HEK293 (cell line): Measurements from ENCODE around the gene SATL1.

Experiments used
- CTCF ChIP-seq: fragments of 450-650 bp; formaldehyde crosslinking; IDR thresholded peaks from 2 replicates; pipeline ENCODE4 v1.5.1; 2016; ENCODE audit warnings: missing biosample characterization, missing genetic modification characterization
- REPIN1 ChIP-seq: fragments of 450-650 bp; formaldehyde crosslinking; IDR thresholded peaks from 2 replicates; pipeline ENCODE4 v1.5.1; 2017; ENCODE audit warnings: missing biosample characterization, missing genetic modification characterization, low read depth
- ZBTB17 ChIP-seq: fragments of 450-650 bp; formaldehyde crosslinking; IDR thresholded peaks from 2 replicates; pipeline ENCODE4 v1.5.1; 2016; ENCODE audit warnings: missing biosample characterization, missing genetic modification characterization
- ZBTB7A ChIP-seq: fragments of 450-650 bp; formaldehyde crosslinking; IDR thresholded peaks from 2 replicates; pipeline ENCODE4 v1.5.1; 2016; ENCODE audit warnings: low read depth, missing biosample characterization, missing genetic modification characterization
- ZNF148 ChIP-seq: fragments of 450-650 bp; formaldehyde crosslinking; IDR thresholded peaks from 2 replicates; pipeline ENCODE4 v1.5.0; 2017; ENCODE audit warnings: missing biosample characterization, missing genetic modification characterization, borderline replicate concordance
- ZNF19 ChIP-seq: fragments of 450-650 bp; formaldehyde crosslinking; IDR thresholded peaks from 2 replicates; pipeline ENCODE4; 2016; ENCODE audit warnings: missing biosample characterization, missing genetic modification characterization, low read depth
- ZNF239 ChIP-seq: fragments of 450-650 bp; formaldehyde crosslinking; IDR thresholded peaks from 2 replicates; pipeline ENCODE4 v1.5.1; 2016; ENCODE audit warnings: missing biosample characterization, missing genetic modification characterization
- ZNF596 ChIP-seq: fragments of 450-650 bp; IDR thresholded peaks from 2 replicates; pipeline ENCODE4 v1.5.0; 2018; ENCODE audit warnings: missing biosample characterization, mild to moderate bottlenecking, missing genetic modification characterization, moderate library complexity
- ZXDB ChIP-seq: fragments of 450-650 bp; formaldehyde crosslinking; IDR thresholded peaks from 2 replicates; pipeline ENCODE4 v1.5.1; 2016; ENCODE audit warnings: missing biosample characterization, missing genetic modification characterization
- TF ChIP-seq, protein P1 (sequence below): fragments of 450-650 bp; formaldehyde crosslinking; IDR thresholded peaks from 2 replicates; pipeline ENCODE4 v1.5.1; 2016; ENCODE audit warnings: missing biosample characterization, missing genetic modification characterization
- TF ChIP-seq, protein P2 (sequence below): fragments of 450-650 bp; formaldehyde crosslinking; IDR thresholded peaks from 2 replicates; pipeline ENCODE4 v1.5.1; 2016; ENCODE audit warnings: missing biosample characterization, missing genetic modification characterization

DNA sequence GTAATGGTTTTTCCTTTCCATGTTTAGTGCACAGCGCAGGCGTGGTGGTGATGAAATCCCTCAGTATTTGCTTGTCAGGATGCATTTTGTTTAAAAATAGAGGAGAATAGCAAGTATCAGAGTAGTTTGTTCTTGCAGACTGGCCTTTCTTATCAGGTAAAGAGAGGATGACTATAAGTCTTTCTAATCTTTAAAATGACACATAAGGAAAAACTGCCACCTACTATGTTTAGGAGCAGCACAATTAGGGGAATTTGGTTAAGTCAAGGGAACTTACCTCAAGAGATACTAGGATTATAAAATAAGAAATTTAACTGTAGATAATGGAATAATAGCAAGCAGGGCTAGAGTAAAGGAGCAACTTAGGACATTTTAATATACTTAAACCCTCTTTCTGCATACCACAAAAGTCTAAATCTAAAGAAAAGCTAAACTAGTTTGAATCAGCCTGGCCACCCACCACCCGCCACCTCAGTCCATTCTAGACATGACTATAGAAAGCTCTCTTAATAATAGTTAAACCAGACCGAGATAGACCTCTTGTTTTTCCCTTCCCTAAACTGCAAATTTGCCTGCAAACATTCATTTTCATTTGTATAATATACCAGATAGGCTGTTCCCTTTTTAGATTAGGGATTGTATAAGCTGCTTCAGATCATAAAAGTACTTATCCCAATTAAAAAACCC lies 177.9 kb downstream of the SATL1 start:
- TF ChIP-seq ZBTB17 (tag by site-specific recombination) (no peak), ZNF596 (no peak), ZBTB7A (tag by site-specific recombination) (no peak), ZNF19 (tag by site-specific recombination) (no peak), REPIN1 (no peak), CTCF (tag by site-specific recombination) (no peak), ZNF148 (tag by site-specific recombination) (no peak), ZXDB (tag by site-specific recombination) (no peak), ZNF239 (tag by site-specific recombination) (no peak)
- TF ChIP-seq, protein P1, sequence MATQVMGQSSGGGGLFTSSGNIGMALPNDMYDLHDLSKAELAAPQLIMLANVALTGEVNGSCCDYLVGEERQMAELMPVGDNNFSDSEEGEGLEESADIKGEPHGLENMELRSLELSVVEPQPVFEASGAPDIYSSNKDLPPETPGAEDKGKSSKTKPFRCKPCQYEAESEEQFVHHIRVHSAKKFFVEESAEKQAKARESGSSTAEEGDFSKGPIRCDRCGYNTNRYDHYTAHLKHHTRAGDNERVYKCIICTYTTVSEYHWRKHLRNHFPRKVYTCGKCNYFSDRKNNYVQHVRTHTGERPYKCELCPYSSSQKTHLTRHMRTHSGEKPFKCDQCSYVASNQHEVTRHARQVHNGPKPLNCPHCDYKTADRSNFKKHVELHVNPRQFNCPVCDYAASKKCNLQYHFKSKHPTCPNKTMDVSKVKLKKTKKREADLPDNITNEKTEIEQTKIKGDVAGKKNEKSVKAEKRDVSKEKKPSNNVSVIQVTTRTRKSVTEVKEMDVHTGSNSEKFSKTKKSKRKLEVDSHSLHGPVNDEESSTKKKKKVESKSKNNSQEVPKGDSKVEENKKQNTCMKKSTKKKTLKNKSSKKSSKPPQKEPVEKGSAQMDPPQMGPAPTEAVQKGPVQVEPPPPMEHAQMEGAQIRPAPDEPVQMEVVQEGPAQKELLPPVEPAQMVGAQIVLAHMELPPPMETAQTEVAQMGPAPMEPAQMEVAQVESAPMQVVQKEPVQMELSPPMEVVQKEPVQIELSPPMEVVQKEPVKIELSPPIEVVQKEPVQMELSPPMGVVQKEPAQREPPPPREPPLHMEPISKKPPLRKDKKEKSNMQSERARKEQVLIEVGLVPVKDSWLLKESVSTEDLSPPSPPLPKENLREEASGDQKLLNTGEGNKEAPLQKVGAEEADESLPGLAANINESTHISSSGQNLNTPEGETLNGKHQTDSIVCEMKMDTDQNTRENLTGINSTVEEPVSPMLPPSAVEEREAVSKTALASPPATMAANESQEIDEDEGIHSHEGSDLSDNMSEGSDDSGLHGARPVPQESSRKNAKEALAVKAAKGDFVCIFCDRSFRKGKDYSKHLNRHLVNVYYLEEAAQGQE (tag by site-specific recombination) = no peak
- TF ChIP-seq, protein P2, sequence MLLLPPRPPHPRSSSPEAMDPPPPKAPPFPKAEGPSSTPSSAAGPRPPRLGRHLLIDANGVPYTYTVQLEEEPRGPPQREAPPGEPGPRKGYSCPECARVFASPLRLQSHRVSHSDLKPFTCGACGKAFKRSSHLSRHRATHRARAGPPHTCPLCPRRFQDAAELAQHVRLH = no peak
